ENCODE data around the gene NTMT2.

NTMT2 gene

GRCh38 chr1:170150016-170150415, 4.3 kb downstream of the NTMT2 start:
- no peak for DNase-seq
- no peak overlapping the region for H3K9ac ChIP-seq (ENCODE audit: low read length)
- H3K4me2 ChIP-seq (ENCODE audit: low read length) = no peak overlapping the region
- no peaks in the 10 kb centered on the region for H3K36me3 ChIP-seq (ENCODE audit: control insufficient read depth, insufficient read depth, low read length)
- no peak overlapping the region for H4K8ac ChIP-seq (ENCODE audit: low read depth, low read length)
- H2BK15ac ChIP-seq (replicated peaks; ENCODE audit: low read depth) = no peak overlapping the region
- WGBS (ENCODE audit: extremely low coverage, insufficient coverage, low lambda C conversion rate) = no CpG with 5 or more reads among the region's 2 CpGs
- no peaks in the 10 kb centered on the region for H3K27me3 ChIP-seq (ENCODE audit: insufficient read depth, low read length, poor library complexity)
- no peaks in the 10 kb centered on the region for H3K79me1 ChIP-seq (ENCODE audit: low read length)
- peaks cover 3% of the 10 kb centered on the region for H3K4me1 ChIP-seq (ENCODE audit: control insufficient read depth, low read depth, low read length)
- H3K56ac ChIP-seq (ENCODE audit: low read length) = no peak overlapping the region
- H4K5ac ChIP-seq (ENCODE audit: low read length) = no peak overlapping the region
- no peak overlapping the region for H2BK5ac ChIP-seq (ENCODE audit: low read length)
- H3K27ac ChIP-seq (ENCODE audit: low read depth, low read length) = no peak overlapping the region
- no peak overlapping the region for H3K18ac ChIP-seq (ENCODE audit: low read length)
- no peak overlapping the region for H2BK120ac ChIP-seq (ENCODE audit: low read depth, low read length)
- H2AK5ac ChIP-seq (ENCODE audit: low read length) = no peak overlapping the region
- H3K4ac ChIP-seq (ENCODE audit: low read depth, low read length) = no peak overlapping the region
- no peak overlapping the region for H3K4me3 ChIP-seq (ENCODE audit: low read length)
- H3K23ac ChIP-seq (ENCODE audit: low read length) = no peak overlapping the region
- H3K79me2 ChIP-seq (ENCODE audit: control insufficient read depth, insufficient read depth, low read length) = no peaks in the 10 kb centered on the region

- H3K36me3 ChIP-seq (ENCODE audit: control insufficient read depth, insufficient read depth, low read length) = no peaks in the 10 kb centered on the region
- no peaks in the 10 kb centered on the region for H3K27me3 ChIP-seq (ENCODE audit: insufficient read depth, low read length, poor library complexity)
- H4K5ac ChIP-seq (ENCODE audit: low read length) = no peak overlapping the region
- H2BK120ac ChIP-seq (ENCODE audit: low read depth, low read length) = no peak overlapping the region
- H2BK5ac ChIP-seq (ENCODE audit: low read length) = no peak overlapping the region
- H3K4ac ChIP-seq (ENCODE audit: low read depth, low read length) = no peak overlapping the region
- no peak for DNase-seq
- H3K18ac ChIP-seq (ENCODE audit: low read length) = no peak overlapping the region
- H2BK15ac ChIP-seq (replicated peaks; ENCODE audit: low read depth) = no peak overlapping the region
- no peak overlapping the region for H3K4me3 ChIP-seq (ENCODE audit: low read length)
- no peak overlapping the region for H3K4me2 ChIP-seq (ENCODE audit: low read length)
- H3K23ac ChIP-seq (ENCODE audit: low read length) = no peak overlapping the region
- no peaks in the 10 kb centered on the region for H3K79me2 ChIP-seq (ENCODE audit: control insufficient read depth, insufficient read depth, low read length)
- H3K56ac ChIP-seq (ENCODE audit: low read length) = no peak overlapping the region
- no CpG with 5 or more reads among the region's 2 CpGs for WGBS (ENCODE audit: extremely low coverage, insufficient coverage, low lambda C conversion rate)
- no peak overlapping the region for H3K27ac ChIP-seq (ENCODE audit: low read depth, low read length)
- H2AK5ac ChIP-seq (ENCODE audit: low read length) = no peak overlapping the region
- no peak overlapping the region for H4K8ac ChIP-seq (ENCODE audit: low read depth, low read length)
- no peak overlapping the region for H3K9ac ChIP-seq (ENCODE audit: low read length)
- H3K79me1 ChIP-seq (ENCODE audit: low read length) = no peaks in the 10 kb centered on the region
- H3K4me1 ChIP-seq (ENCODE audit: control insufficient read depth, low read depth, low read length) = peaks cover 2% of the 10 kb centered on the region
Measured at GRCh38 chr1:170150921-170151320, 5.2 kb downstream of the NTMT2 start.

GRCh38 chr1:170153417-170153816, 7.7 kb downstream of the NTMT2 start:
- no peak overlapping the region for H4K8ac ChIP-seq (ENCODE audit: low read depth, low read length)
- H3K18ac ChIP-seq (ENCODE audit: low read length) = no peak overlapping the region
- no peaks in the 10 kb centered on the region for H3K27me3 ChIP-seq (ENCODE audit: insufficient read depth, low read length, poor library complexity)
- H3K36me3 ChIP-seq (ENCODE audit: control insufficient read depth, insufficient read depth, low read length) = no peaks in the 10 kb centered on the region
- no peaks in the 10 kb centered on the region for H3K79me1 ChIP-seq (ENCODE audit: low read length)
- H2BK120ac ChIP-seq (ENCODE audit: low read depth, low read length) = no peak overlapping the region
- H3K56ac ChIP-seq (ENCODE audit: low read length) = no peak overlapping the region
- no peak overlapping the region for H2BK5ac ChIP-seq (ENCODE audit: low read length)
- no peaks in the 10 kb centered on the region for H3K4me1 ChIP-seq (ENCODE audit: control insufficient read depth, low read depth, low read length)
- no CpG with 5 or more reads among the region's 1 CpG for WGBS (ENCODE audit: extremely low coverage, insufficient coverage, low lambda C conversion rate)
- no peaks in the 10 kb centered on the region for H3K79me2 ChIP-seq (ENCODE audit: control insufficient read depth, insufficient read depth, low read length)
- no peak overlapping the region for H2BK15ac ChIP-seq (replicated peaks; ENCODE audit: low read depth)
- H3K4ac ChIP-seq (ENCODE audit: low read depth, low read length) = no peak overlapping the region
- H4K5ac ChIP-seq (ENCODE audit: low read length) = no peak overlapping the region
- no peak overlapping the region for H2AK5ac ChIP-seq (ENCODE audit: low read length)
- no peak overlapping the region for H3K4me3 ChIP-seq (ENCODE audit: low read length)
- H3K9ac ChIP-seq (ENCODE audit: low read length) = no peak overlapping the region
- no peak overlapping the region for H3K4me2 ChIP-seq (ENCODE audit: low read length)
- no peak overlapping the region for H3K23ac ChIP-seq (ENCODE audit: low read length)
- DNase-seq = no peak
- H3K27ac ChIP-seq (ENCODE audit: low read depth, low read length) = no peak overlapping the region

GRCh38 chr1:170155055-170155454, 9.3 kb downstream of the NTMT2 start:
- no peak overlapping the region for H4K8ac ChIP-seq (ENCODE audit: low read depth, low read length)
- H2AK5ac ChIP-seq (ENCODE audit: low read length) = no peak overlapping the region
- no CpG with 5 or more reads among the region's 1 CpG for whole genome bisulfite sequencing (ENCODE audit: extremely low coverage, insufficient coverage, low lambda C conversion rate)
- no peak overlapping the region for H3K4ac ChIP-seq (ENCODE audit: low read depth, low read length)
- H3K9ac ChIP-seq (ENCODE audit: low read length) = no peak overlapping the region
- no peak overlapping the region for H3K27ac ChIP-seq (ENCODE audit: low read depth, low read length)
- H3K36me3 ChIP-seq (ENCODE audit: control insufficient read depth, insufficient read depth, low read length) = no peaks in the 10 kb centered on the region
- no peak overlapping the region for H3K56ac ChIP-seq (ENCODE audit: low read length)
- no peaks in the 10 kb centered on the region for H3K27me3 ChIP-seq (ENCODE audit: insufficient read depth, low read length, poor library complexity)
- no peak overlapping the region for H3K18ac ChIP-seq (ENCODE audit: low read length)
- no peak overlapping the region for H4K5ac ChIP-seq (ENCODE audit: low read length)
- no peak overlapping the region for H2BK120ac ChIP-seq (ENCODE audit: low read depth, low read length)
- DNase-seq = no peak
- H3K79me1 ChIP-seq (ENCODE audit: low read length) = no peaks in the 10 kb centered on the region
- no peak overlapping the region for H2BK15ac ChIP-seq (replicated peaks; ENCODE audit: low read depth)
- no peak overlapping the region for H3K4me2 ChIP-seq (ENCODE audit: low read length)
- no peak overlapping the region for H3K4me3 ChIP-seq (ENCODE audit: low read length)
- H3K79me2 ChIP-seq (ENCODE audit: control insufficient read depth, insufficient read depth, low read length) = no peaks in the 10 kb centered on the region
- no peaks in the 10 kb centered on the region for H3K4me1 ChIP-seq (ENCODE audit: control insufficient read depth, low read depth, low read length)
- H2BK5ac ChIP-seq (ENCODE audit: low read length) = no peak overlapping the region
- no peak overlapping the region for H3K23ac ChIP-seq (ENCODE audit: low read length)

- Histone ChIP-seq H3K18ac (ENCODE audit: low read length) (no peak overlapping the region), H2BK120ac (ENCODE audit: low read depth, low read length) (no peak overlapping the region), H3K9ac (ENCODE audit: low read length) (no peak overlapping the region), H3K27ac (ENCODE audit: low read depth, low read length) (no peak overlapping the region), H3K79me1 (ENCODE audit: low read length) (no peaks in the 10 kb centered on the region), H2AK5ac (ENCODE audit: low read length) (no peak overlapping the region), H3K36me3 (ENCODE audit: control insufficient read depth, insufficient read depth, low read length) (no peaks in the 10 kb centered on the region), H3K4me3 (ENCODE audit: low read length) (no peak overlapping the region), H3K79me2 (ENCODE audit: control insufficient read depth, insufficient read depth, low read length) (no peaks in the 10 kb centered on the region), H3K23ac (ENCODE audit: low read length) (no peak overlapping the region), H3K4me1 (ENCODE audit: control insufficient read depth, low read depth, low read length) (no peaks in the 10 kb centered on the region), H2BK5ac (ENCODE audit: low read length) (no peak overlapping the region), H2BK15ac (replicated peaks; ENCODE audit: low read depth) (no peak overlapping the region), H3K4me2 (ENCODE audit: low read length) (no peak overlapping the region), H3K4ac (ENCODE audit: low read depth, low read length) (no peak overlapping the region), H4K5ac (ENCODE audit: low read length) (no peak overlapping the region), H4K8ac (ENCODE audit: low read depth, low read length) (no peak overlapping the region), H3K27me3 (ENCODE audit: insufficient read depth, low read length, poor library complexity) (no peaks in the 10 kb centered on the region), H3K56ac (ENCODE audit: low read length) (no peak overlapping the region)
- WGBS (ENCODE audit: extremely low coverage, insufficient coverage, low lambda C conversion rate) = no CpG with 5 or more reads among the region's 2 CpGs
- DNase-seq = peak; percentile 23
Measured at GRCh38 chr1:170156594-170156993, 10.8 kb downstream of the NTMT2 start.

- DNase-seq = no peak
- Histone ChIP-seq H3K9ac (ENCODE audit: low read length) (no peak overlapping the region), H3K79me2 (ENCODE audit: control insufficient read depth, insufficient read depth, low read length) (no peaks in the 10 kb centered on the region), H3K4me1 (ENCODE audit: control insufficient read depth, low read depth, low read length) (no peaks in the 10 kb centered on the region), H3K4me2 (ENCODE audit: low read length) (no peak overlapping the region), H3K36me3 (ENCODE audit: control insufficient read depth, insufficient read depth, low read length) (no peaks in the 10 kb centered on the region), H4K8ac (ENCODE audit: low read depth, low read length) (no peak overlapping the region), H3K56ac (ENCODE audit: low read length) (no peak overlapping the region), H2BK15ac (replicated peaks; ENCODE audit: low read depth) (no peak overlapping the region), H3K4ac (ENCODE audit: low read depth, low read length) (no peak overlapping the region), H3K4me3 (ENCODE audit: low read length) (no peak overlapping the region), H3K27me3 (ENCODE audit: insufficient read depth, low read length, poor library complexity) (no peaks in the 10 kb centered on the region), H3K79me1 (ENCODE audit: low read length) (no peaks in the 10 kb centered on the region), H3K23ac (ENCODE audit: low read length) (no peak overlapping the region), H2AK5ac (ENCODE audit: low read length) (no peak overlapping the region), H2BK120ac (ENCODE audit: low read depth, low read length) (no peak overlapping the region), H2BK5ac (ENCODE audit: low read length) (no peak overlapping the region), H4K5ac (ENCODE audit: low read length) (no peak overlapping the region), H3K18ac (ENCODE audit: low read length) (no peak overlapping the region), H3K27ac (ENCODE audit: low read depth, low read length) (no peak overlapping the region)
- WGBS (ENCODE audit: extremely low coverage, insufficient coverage, low lambda C conversion rate) = no CpG with 5 or more reads among the region's 2 CpGs
Measured at GRCh38 chr1:170157820-170158219, 12.1 kb downstream of the NTMT2 start.
